Measurements from ENCODE around the gene MMS22L. TPM values are rescaled to one million over a fixed set of nuclear protein-coding genes. Genes with fewer than 3 reads are reported as not detected.

The MMS22L gene
- total RNA-seq, 2 experiments from 2014 or later, result 34.1 to 34.7 TPM

GRCh38 chr6:97102145-97102790 is 180.7 kb downstream of the MMS22L start:
- Mint-ChIP-seq H3K9me3 (no peaks in the 10 kb centered on the region), H3K4me3 (no peak overlapping the region), H3K4me1 (ENCODE audit: low read depth) (peaks cover 4% of the 10 kb centered on the region)

GRCh38 chr6:97100696-97101095 is 182.3 kb downstream of the MMS22L start:
- Mint-ChIP-seq H3K27me3 (no peaks in the 10 kb centered on the region), H3K36me3 (ENCODE audit: low read depth) (no peaks in the 10 kb centered on the region), H3K4me1 (ENCODE audit: low read depth) (peaks cover 4% of the 10 kb centered on the region), H3K27ac (no peak overlapping the region), H3K9me3 (no peaks in the 10 kb centered on the region), H3K4me3 (no peak overlapping the region)
- no peak for ATAC-seq
- intact Hi-C loops (cut with micrococcal nuclease), result no loop called here
- DNase-seq, result no peak
- CTCF ChIA-PET, result no interaction called here
- POLR2A ChIA-PET, result no interaction called here
- no peak for TF ChIP-seq CTCF (IDR thresholded peaks at IDR 0.05)

More at GRCh38 chr6:97102145-97102790, 180.7 kb downstream of the MMS22L start:
- ATAC-seq (peak; percentile 53), DNase-seq (no peak)
- Mint-ChIP-seq H3K27ac (no peak overlapping the region), H3K27me3 (no peaks in the 10 kb centered on the region), H3K36me3 (ENCODE audit: low read depth) (no peaks in the 10 kb centered on the region)
- TF ChIP-seq CTCF (IDR thresholded peaks at IDR 0.05), result no peak
- CTCF ChIA-PET, result interaction anchor here (0.6 kb wide), 1 partner anchor 38 kb away, joined by 3 read pairs; no protein-coding TSS in a partner anchor
- intact Hi-C loops (cut with micrococcal nuclease), result no loop called here
- POLR2A ChIA-PET, result no interaction called here

- ChIA-PET POLR2A (no interaction called here), CTCF (interaction anchor here (0.8 to 1.2 kb wide), 2 partner anchors 20 to 37 kb away, joined by 3 read pairs; no protein-coding TSS in a partner anchor)
- DNase-seq, result no peak
- H3K27me3 Mint-ChIP-seq, result no peaks in the 10 kb centered on the region
- H3K27ac Mint-ChIP-seq, result no peak overlapping the region
- no peaks in the 10 kb centered on the region for H3K36me3 Mint-ChIP-seq (ENCODE audit: low read depth)
- H3K9me3 Mint-ChIP-seq, result no peaks in the 10 kb centered on the region
- TF ChIP-seq CTCF (IDR thresholded peaks at IDR 0.05), result no peak
- intact Hi-C loops (cut with micrococcal nuclease), result no loop called here
- ATAC-seq, result no peak
- no peak overlapping the region for H3K4me3 Mint-ChIP-seq
- peaks cover 2% of the 10 kb centered on the region for H3K4me1 Mint-ChIP-seq (ENCODE audit: low read depth)
Measured at GRCh38 chr6:97097068-97098047, 185.7 kb downstream of the MMS22L start.

GRCh38 chr6:97095311-97095850 is 187.6 kb downstream of the MMS22L start:
- Mint-ChIP-seq H3K36me3 (ENCODE audit: low read depth) (no peaks in the 10 kb centered on the region), H3K27ac (no peak overlapping the region), H3K27me3 (no peaks in the 10 kb centered on the region), H3K9me3 (no peaks in the 10 kb centered on the region), H3K4me1 (ENCODE audit: low read depth) (no peaks in the 10 kb centered on the region), H3K4me3 (no peak overlapping the region)
- ChIA-PET POLR2A (no interaction called here), CTCF (interaction anchor here (0.6 to 1.8 kb wide), 3 partner anchors 18 to 188 kb away, joined by 3 to 5 read pairs (median 3); partner anchors contain the start of gene MMS22L)
- ATAC-seq, result no peak
- DNase-seq, result no peak
- no peak for TF ChIP-seq CTCF (IDR thresholded peaks at IDR 0.05)
- intact Hi-C loops (cut with micrococcal nuclease), result no loop called here

Measured in activated CD8-positive, alpha-beta T cell treated with anti-CD3 and anti-CD28 coated beads for 36 hours (primary cell).